Activated T-helper 17 cell treated with anti-CD3 and anti-CD28 coated beads, Interleukin-2, amount 50 U/mL, for 72 hours (primary cell): ENCODE measurements around the gene SSH2. TPM values are rescaled to one million over a fixed set of nuclear protein-coding genes. Genes with fewer than 3 reads are reported as not detected.
"Not testable (repeated sequence)": the region's sequence is repeated elsewhere in the genome, so short reads cannot be mapped to it uniquely, and the experiment has no call there.

Source experiments
- ATAC-seq: fragments of 150-1000 bp; cut with Tn5 transposase; replicated peaks from 2 replicates; pipeline ENCODE4 v1.10.0; 2021; ENCODE audit warnings: mild to moderate bottlenecking, moderate library complexity
- H3K27ac Mint-ChIP-seq: one replicate; pipeline ENCODE4 v1.8.0; 2022; ENCODE audit warnings: mixed read lengths
- H3K27me3 Mint-ChIP-seq: one replicate; pipeline ENCODE4 v1.8.0; 2022; ENCODE audit warnings: mixed read lengths
- H3K36me3 Mint-ChIP-seq: one replicate; pipeline ENCODE4 v1.8.0; 2022; ENCODE audit warnings: low read depth, mild to moderate bottlenecking, mixed read lengths
- H3K4me1 Mint-ChIP-seq: one replicate; pipeline ENCODE4 v1.8.0; 2022; ENCODE audit warnings: mixed read lengths
- H3K4me3 Mint-ChIP-seq: one replicate; pipeline ENCODE4 v1.8.0; 2022; ENCODE audit warnings: mild to moderate bottlenecking, mixed read lengths
- H3K9me3 Mint-ChIP-seq: one replicate; pipeline ENCODE4 v1.8.0; 2022; ENCODE audit warnings: mixed read lengths
- total RNA-seq, 2 donors: library from RNA; stranded (reverse); gene quantifications; one replicate each; pipeline ENCODE4 v1.2.3, GENCODE V29; 2022

Gene SSH2
- total RNA-seq, 2 donors from 2014 or later, result 49.7 to 50.0 TPM

DNA sequence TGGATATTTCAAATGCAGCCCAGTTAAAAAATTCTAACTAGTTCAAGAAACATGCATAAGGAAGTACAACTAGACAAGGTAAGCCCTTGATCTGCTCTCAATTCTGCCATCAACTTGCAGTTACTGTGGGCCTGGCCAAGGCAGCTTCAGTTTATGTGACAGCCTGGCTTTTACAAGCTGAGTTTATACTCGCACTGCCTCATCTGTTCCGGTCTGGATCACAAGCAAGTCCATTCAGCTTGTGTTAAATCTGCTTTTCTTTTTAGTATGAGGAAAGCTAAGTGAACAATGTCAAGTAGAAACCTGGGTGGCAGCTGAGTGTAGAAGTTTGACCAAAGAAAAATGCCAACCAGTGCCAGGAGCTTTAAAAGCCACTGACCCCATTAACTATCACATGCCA, 230.7 kb downstream of the SSH2 start:
- peaks cover 69% of the 10 kb centered on the region for H3K36me3 Mint-ChIP-seq
- H3K27me3 Mint-ChIP-seq, result no peaks in the 10 kb centered on the region
- no peak overlapping the region for H3K4me3 Mint-ChIP-seq
- H3K4me1 Mint-ChIP-seq, result peaks cover 6% of the 10 kb centered on the region
- no peaks in the 10 kb centered on the region for H3K9me3 Mint-ChIP-seq
- H3K27ac Mint-ChIP-seq, result peak overlapping the region; percentile 49
- ATAC-seq, result no peak

GRCh38 chr17:29698837-29699236, 231.2 kb downstream of the SSH2 start:
- H3K9me3 Mint-ChIP-seq, result no peaks in the 10 kb centered on the region
- H3K36me3 Mint-ChIP-seq, result peaks cover 74% of the 10 kb centered on the region
- peak overlapping the region; percentile 49 for H3K27ac Mint-ChIP-seq
- ATAC-seq, result no peak
- H3K4me3 Mint-ChIP-seq, result no peak overlapping the region
- H3K27me3 Mint-ChIP-seq, result no peaks in the 10 kb centered on the region
- H3K4me1 Mint-ChIP-seq, result peaks cover 6% of the 10 kb centered on the region

DNA sequence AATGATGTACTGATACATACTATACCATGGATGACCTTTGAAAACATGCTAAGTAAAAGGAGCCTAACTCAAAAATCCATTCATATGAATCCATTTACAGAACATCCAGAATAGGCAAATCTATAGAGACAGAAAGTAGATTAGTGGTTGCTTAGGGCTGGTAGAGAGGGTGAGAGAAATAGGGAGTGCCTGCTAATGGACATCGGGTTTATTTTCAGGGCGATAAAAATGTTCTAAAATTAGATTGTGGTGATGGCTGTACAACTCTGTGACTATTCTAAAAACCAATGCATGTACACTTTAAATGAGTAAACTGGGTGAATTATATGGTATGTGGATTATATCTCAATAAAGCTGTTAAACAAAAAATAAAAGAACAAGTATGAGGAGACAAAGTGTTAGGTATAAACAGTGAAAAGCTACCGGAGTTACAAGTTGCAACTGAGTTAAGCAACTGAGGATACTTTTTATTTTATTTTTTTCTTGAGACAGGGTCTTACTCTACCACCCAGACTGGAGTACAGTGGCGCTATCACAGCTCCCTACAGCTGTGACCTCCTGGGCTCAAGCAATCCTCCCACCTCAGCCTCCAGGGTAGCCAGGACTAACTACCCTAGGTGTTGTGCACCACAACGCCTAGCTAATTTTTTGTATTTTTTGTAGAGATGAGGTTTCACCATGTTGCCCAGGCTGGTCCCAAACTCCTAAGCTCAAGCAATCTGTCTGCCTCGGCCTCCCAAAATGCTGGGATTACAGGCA, 231.8 kb downstream of the SSH2 start:
- no peak for ATAC-seq
- H3K4me3 Mint-ChIP-seq, result no peak overlapping the region
- H3K27me3 Mint-ChIP-seq, result no peaks in the 10 kb centered on the region
- no peak overlapping the region for H3K27ac Mint-ChIP-seq
- no peaks in the 10 kb centered on the region for H3K9me3 Mint-ChIP-seq
- peaks cover 6% of the 10 kb centered on the region for H3K4me1 Mint-ChIP-seq
- peaks cover 77% of the 10 kb centered on the region for H3K36me3 Mint-ChIP-seq

DNA sequence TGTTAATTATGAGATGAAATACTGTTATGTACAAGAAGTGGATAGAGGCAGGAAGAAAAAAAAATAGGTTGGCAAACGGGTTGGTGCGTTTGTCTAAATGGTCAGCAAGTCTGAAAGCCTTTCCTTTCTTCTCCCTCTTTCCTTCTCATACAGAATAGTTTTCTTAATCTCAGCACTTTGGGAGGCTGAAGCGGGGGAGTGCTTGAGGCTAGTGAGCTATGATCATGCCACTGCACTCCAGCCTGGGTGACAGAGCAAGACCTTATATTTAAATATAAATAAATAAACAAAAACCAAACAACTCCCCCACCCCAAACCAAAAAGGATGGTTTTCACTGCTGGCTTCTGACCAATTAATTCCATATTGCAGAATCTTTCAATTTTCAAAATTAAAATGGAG, 232.7 kb downstream of the SSH2 start:
- H3K27me3 Mint-ChIP-seq, result no peaks in the 10 kb centered on the region
- no peaks in the 10 kb centered on the region for H3K9me3 Mint-ChIP-seq
- H3K4me1 Mint-ChIP-seq, result no peaks in the 10 kb centered on the region
- peaks cover 70% of the 10 kb centered on the region for H3K36me3 Mint-ChIP-seq
- H3K27ac Mint-ChIP-seq, result no peak overlapping the region
- H3K4me3 Mint-ChIP-seq, result no peak overlapping the region
- no peak for ATAC-seq

GRCh38 chr17:29694918-29695563, 235.0 kb downstream of the SSH2 start:
- Mint-ChIP-seq H3K4me1 (peaks cover 7% of the 10 kb centered on the region), H3K4me3 (no peak overlapping the region), H3K27me3 (no peaks in the 10 kb centered on the region), H3K36me3 (peaks cover 69% of the 10 kb centered on the region), H3K27ac (peak overlapping the region; percentile 28), H3K9me3 (no peaks in the 10 kb centered on the region)
- ATAC-seq, result no peak

- ATAC-seq, result no peak
- no peaks in the 10 kb centered on the region for H3K27me3 Mint-ChIP-seq
- peaks cover 65% of the 10 kb centered on the region for H3K36me3 Mint-ChIP-seq
- H3K4me1 Mint-ChIP-seq, result peaks cover 7% of the 10 kb centered on the region
- no peak overlapping the region for H3K4me3 Mint-ChIP-seq
- peak overlapping the region; percentile 80 for H3K27ac Mint-ChIP-seq
- H3K9me3 Mint-ChIP-seq, result no peaks in the 10 kb centered on the region
Measured at GRCh38 chr17:29693751-29694150, 236.3 kb downstream of the SSH2 start.

DNA sequence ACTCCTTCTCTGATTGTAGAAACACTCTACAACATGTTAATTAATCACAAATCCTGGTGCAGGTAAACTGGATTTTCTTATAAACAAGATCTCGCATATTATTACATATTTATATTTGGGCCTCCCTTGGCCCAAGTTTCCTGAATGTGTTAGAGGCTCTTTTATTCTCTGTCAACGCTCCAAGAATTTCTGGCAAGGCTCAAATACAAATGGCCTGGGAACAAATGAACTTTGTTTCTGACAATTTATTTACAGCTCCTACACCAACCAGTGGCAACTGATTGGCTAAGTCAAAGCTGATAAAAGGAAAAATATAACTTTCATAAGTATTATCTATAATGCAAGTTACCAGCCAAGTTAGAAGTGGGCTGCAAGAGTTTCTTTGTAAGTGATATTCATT, 242.4 kb downstream of the SSH2 start:
- ATAC-seq, result no peak
- peaks cover 8% of the 10 kb centered on the region for H3K4me1 Mint-ChIP-seq
- no peaks in the 10 kb centered on the region for H3K9me3 Mint-ChIP-seq
- no peaks in the 10 kb centered on the region for H3K27me3 Mint-ChIP-seq
- peaks cover 67% of the 10 kb centered on the region for H3K36me3 Mint-ChIP-seq
- H3K27ac Mint-ChIP-seq, result no peak overlapping the region
- no peak overlapping the region for H3K4me3 Mint-ChIP-seq

DNA sequence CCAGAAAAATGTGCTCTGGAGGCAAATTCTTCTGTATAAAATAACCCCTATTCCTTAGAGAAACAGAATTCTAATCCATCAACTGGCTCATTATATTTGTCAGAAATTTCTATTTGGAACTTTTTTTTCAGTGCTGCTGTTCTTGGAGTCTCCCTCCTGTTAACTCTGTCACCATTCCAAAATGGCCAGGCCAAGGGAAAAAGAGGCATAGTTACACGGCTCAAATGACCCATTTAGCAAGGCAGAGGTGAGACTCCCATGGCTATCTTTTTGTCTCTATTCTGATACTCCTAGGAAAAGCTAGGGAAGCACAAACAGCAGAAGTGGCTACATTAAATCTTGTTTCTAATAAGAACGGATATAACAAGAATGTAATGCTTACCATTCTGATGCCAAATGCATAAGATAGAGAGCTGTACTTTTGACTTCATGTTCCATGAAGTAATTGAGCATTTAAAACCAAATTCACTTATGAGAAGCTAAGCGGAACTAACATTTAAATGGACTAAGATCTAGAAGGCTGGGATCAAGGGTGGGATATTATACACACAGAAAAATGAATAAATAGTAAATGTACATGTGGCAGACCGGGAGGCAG, 242.9 kb downstream of the SSH2 start:
- H3K4me1 Mint-ChIP-seq, result peaks cover 14% of the 10 kb centered on the region
- no peak overlapping the region for H3K27ac Mint-ChIP-seq
- H3K9me3 Mint-ChIP-seq, result no peaks in the 10 kb centered on the region
- H3K27me3 Mint-ChIP-seq, result no peaks in the 10 kb centered on the region
- no peak overlapping the region for H3K4me3 Mint-ChIP-seq
- peaks cover 70% of the 10 kb centered on the region for H3K36me3 Mint-ChIP-seq
- ATAC-seq, result no peak

- Mint-ChIP-seq H3K9me3 (no peaks in the 10 kb centered on the region), H3K4me3 (no peak overlapping the region), H3K27me3 (no peaks in the 10 kb centered on the region), H3K4me1 (peaks cover 7% of the 10 kb centered on the region), H3K27ac (peak overlapping the region; percentile 66), H3K36me3 (peaks cover 69% of the 10 kb centered on the region)
- no peak for ATAC-seq
Measured at GRCh38 chr17:29683481-29683880, 246.5 kb downstream of the SSH2 start.

- Mint-ChIP-seq H3K27ac (peak overlapping the region; percentile 66), H3K4me3 (no peak overlapping the region), H3K27me3 (no peaks in the 10 kb centered on the region), H3K36me3 (peaks cover 70% of the 10 kb centered on the region), H3K4me1 (peaks cover 7% of the 10 kb centered on the region), H3K9me3 (no peaks in the 10 kb centered on the region)
- no peak for ATAC-seq
Measured at GRCh38 chr17:29682987-29683386, 247.0 kb downstream of the SSH2 start.

- no peak overlapping the region for H3K4me3 Mint-ChIP-seq
- H3K27me3 Mint-ChIP-seq, result no peaks in the 10 kb centered on the region
- H3K27ac Mint-ChIP-seq, result peak overlapping the region; percentile 66
- no peaks in the 10 kb centered on the region for H3K9me3 Mint-ChIP-seq
- peaks cover 71% of the 10 kb centered on the region for H3K36me3 Mint-ChIP-seq
- ATAC-seq, result no peak
- H3K4me1 Mint-ChIP-seq, result peaks cover 7% of the 10 kb centered on the region
Measured at GRCh38 chr17:29682054-29682453, 248.0 kb downstream of the SSH2 start.

- H3K36me3 Mint-ChIP-seq, result peaks cover 80% of the 10 kb centered on the region
- no peak overlapping the region for H3K4me3 Mint-ChIP-seq
- no peak for ATAC-seq
- H3K27me3 Mint-ChIP-seq, result no peaks in the 10 kb centered on the region
- H3K4me1 Mint-ChIP-seq, result peaks cover 16% of the 10 kb centered on the region
- H3K9me3 Mint-ChIP-seq, result no peaks in the 10 kb centered on the region
- H3K27ac Mint-ChIP-seq, result peak overlapping the region; percentile 33
Measured at GRCh38 chr17:29677824-29678223, 252.2 kb downstream of the SSH2 start.

GRCh38 chr17:29677221-29677791, 252.7 kb downstream of the SSH2 start:
- Mint-ChIP-seq H3K36me3 (peaks cover 82% of the 10 kb centered on the region), H3K27ac (peak overlapping the region; percentile 33), H3K4me3 (no peak overlapping the region), H3K9me3 (no peaks in the 10 kb centered on the region), H3K27me3 (no peaks in the 10 kb centered on the region), H3K4me1 (peaks cover 11% of the 10 kb centered on the region)
- peak; percentile 19 for ATAC-seq

GRCh38 chr17:29675961-29676360, 254.1 kb downstream of the SSH2 start:
- H3K27ac Mint-ChIP-seq, H3K4me3 Mint-ChIP-seq, ATAC-seq, H3K27me3 Mint-ChIP-seq, H3K9me3 Mint-ChIP-seq, H3K4me1 Mint-ChIP-seq: not testable (repeated sequence)
- H3K36me3 Mint-ChIP-seq, result peaks cover 87% of the 10 kb centered on the region

DNA sequence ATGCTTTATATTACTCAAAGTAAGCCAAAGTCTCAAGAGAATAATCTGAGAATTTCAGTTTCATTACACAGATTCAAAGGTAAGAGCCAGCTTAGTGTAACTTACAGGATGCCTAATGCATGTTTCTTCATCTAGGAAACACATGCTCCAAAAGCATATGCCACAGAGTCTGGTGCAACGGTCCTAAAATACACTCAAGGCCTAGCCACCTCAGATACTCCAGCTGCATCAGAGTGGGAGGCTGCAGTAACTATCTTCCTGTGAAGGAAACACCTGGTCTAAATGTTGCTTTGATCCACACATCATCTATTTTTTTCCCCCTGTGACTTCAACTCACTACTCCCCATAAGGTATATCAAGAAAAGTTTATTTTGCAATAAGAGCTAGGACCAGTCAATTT, 255.7 kb downstream of the SSH2 start:
- peaks cover 9% of the 10 kb centered on the region for H3K4me1 Mint-ChIP-seq
- H3K9me3 Mint-ChIP-seq, result no peaks in the 10 kb centered on the region
- no peak overlapping the region for H3K4me3 Mint-ChIP-seq
- no peak for ATAC-seq
- H3K36me3 Mint-ChIP-seq, result peaks cover 89% of the 10 kb centered on the region
- H3K27me3 Mint-ChIP-seq, result no peaks in the 10 kb centered on the region
- peak overlapping the region; percentile 36 for H3K27ac Mint-ChIP-seq
